ENCODE measurements around the gene RAET1G.
"Not testable (repeated sequence)": the region's sequence is repeated elsewhere in the genome, so short reads cannot be mapped to it uniquely, and the experiment has no call there.

Gene RAET1G

GRCh38 chr6:149922642-149923326 is at the start of gene RAET1G:
Gene RAET1G, minus strand, starts transcription at chr6:149923121. Its CDS starts 111 bp downstream, at chr6:149923010.
- DNase-seq (ENCODE audit: low spot score), result peak; percentile 97

DNA sequence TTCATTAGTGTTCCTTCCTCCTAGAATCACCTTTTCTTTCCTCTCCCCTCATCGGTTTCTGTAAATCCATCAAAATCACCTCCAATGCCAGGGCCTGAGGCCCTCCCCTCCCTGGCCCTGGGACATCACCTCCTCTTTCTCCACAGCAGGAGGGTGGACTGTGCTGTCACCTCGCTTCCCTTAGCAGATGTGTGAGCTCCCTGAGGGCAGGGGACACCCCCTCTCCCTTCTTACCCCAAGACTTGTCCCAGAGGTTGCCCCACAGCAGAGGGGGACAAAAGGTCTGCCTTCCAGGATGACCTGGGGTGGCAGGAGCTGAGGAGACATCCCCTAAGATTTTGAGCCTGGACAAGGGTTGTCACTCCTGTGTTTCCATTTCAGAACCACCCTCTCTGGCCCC is 46.7 kb upstream of the RAET1G start:
- DNase-seq (ENCODE audit: low spot score), result no peak

DNA sequence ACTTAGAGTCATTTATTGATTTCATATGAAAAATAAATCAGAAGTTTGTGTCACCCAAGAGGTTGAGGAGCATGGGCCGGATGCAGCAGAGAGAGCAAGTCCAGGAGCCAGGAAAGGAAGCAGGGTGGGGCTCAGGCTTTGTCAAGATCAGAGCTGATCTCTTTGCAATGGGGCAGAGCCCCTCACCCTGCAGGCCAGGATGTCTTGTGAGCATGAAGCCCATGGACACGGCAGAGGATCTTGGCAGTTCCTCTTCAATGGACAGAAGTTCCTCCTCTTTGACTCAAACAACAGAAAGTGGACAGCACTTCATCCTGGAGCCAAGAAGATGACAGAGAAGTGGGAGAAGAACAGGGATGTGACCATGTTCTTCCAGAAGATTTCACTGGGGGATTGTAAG is 46.0 kb upstream of the RAET1G start:
- DNase-seq (ENCODE audit: low spot score), result not testable (repeated sequence)

DNA sequence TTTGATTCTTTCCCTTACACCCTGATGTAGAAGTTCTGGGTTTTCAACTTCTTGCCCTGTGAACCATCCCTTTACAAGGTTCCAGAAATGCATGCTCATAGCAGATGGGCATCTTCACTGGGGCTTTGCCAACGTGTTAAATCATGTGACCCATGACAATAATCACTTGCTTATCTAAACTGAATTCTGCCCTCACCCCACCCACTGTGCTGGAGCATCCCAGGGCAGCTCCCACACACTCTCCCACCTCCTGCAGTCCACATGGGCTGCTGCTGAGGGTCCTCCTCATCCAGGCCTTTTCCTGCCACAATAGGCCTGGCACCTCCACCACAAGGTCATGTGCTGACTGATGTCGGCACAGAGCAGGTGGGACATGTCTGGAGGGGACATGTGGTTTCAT is 45.1 kb upstream of the RAET1G start:
- DNase-seq (ENCODE audit: low spot score), result not testable (repeated sequence)

GRCh38 chr6:149967591-149967990 is 44.7 kb upstream of the RAET1G start:
- no peak for DNase-seq (ENCODE audit: low spot score)

- DNase-seq (ENCODE audit: low spot score), result not testable (repeated sequence)
Measured at GRCh38 chr6:149966319-149966718, 43.4 kb upstream of the RAET1G start.

DNA sequence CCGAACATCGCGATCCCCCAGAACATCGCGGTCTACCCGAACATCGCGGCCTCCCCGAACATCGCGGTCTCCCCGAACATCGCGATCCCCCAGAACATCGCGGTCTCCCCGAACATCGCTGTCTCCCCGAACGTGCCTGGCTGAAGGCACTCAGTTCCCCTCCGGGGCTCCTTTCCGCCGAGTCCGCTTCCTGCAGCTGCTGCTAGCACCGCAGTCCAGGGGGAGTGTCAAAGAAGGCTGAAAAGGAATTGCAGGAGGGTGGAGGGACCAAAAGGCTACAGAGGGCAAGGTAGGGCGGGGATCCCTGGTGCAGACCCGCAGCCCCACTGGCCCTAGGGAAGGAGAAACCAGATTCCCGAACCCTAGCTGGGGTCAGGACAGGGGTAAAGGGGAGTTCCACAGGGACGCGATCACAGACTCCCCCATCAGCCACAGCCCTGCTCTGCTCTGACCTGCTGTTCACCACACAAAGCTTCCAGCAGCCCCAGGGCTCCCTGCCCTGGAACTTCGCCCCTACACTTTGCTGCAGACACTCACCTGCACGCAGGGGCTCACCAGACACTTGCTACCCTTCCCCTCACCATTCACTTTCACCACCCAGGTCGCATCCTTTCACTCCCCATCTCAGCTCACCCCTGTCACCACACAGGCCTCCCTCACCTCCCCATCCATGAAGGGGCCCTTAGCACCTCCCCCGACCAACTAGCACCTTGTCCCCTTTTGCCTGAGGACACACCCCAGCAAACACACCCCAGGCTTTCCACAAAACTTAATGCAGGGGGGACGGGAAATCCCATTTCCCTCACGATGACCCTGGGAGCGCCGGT is 42.5 kb upstream of the RAET1G start:
- DNase-seq (ENCODE audit: low spot score), result peak; percentile 19

GRCh38 chr6:149964308-149965193 is 41.6 kb upstream of the RAET1G start:
- DNase-seq (ENCODE audit: low spot score), result peak; percentile 28

- peak; percentile 90 for DNase-seq (ENCODE audit: low spot score)
Measured at GRCh38 chr6:149963462-149964307, 40.8 kb upstream of the RAET1G start, which contains the start of gene ULBP1. Gene ULBP1, plus strand, starts transcription at chr6:149963943. Its CDS starts 107 bp downstream, at chr6:149964050.

- DNase-seq (ENCODE audit: low spot score), result peak; percentile 62
Measured at GRCh38 chr6:149963212-149963461, 40.2 kb upstream of the RAET1G start.

- DNase-seq (ENCODE audit: low spot score), result no peak
Measured at GRCh38 chr6:149962461-149963211, 39.7 kb upstream of the RAET1G start.

DNA sequence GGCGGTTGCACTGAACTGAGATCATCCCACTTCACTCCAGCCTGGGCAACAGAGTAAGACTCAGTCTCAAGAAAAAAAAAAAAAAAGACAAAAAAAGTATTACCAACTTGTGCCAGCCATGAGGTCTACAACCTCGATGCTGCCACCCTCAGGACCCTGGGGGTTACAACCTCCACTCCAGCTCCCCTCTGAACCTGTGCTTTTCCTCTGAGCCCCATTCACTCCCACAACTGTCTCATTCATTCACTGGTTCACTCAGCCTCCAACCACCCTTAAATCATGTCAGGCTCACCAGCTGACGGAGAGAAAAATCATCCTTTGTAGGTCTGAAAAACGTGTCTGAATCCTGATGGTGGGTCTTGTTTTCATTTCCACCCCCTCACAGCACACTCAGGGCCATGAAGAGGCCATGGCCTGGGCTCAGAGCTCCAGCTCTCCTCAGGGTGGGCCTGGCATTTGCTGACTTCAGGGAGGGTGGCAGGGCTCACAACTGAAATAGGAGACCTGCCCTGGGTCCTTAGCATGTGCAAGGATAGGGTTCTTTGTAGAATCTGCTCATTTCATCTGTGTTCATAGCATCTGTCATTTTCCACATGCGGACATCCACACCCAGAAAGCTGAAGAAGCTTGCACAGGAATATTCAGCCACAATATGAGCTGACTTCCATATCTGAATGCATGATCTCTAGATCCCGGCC is 39.0 kb upstream of the RAET1G start:
- no peak for DNase-seq (ENCODE audit: low spot score)

GRCh38 chr6:149960488-149960887 is 37.6 kb upstream of the RAET1G start:
- no peak for DNase-seq (ENCODE audit: low spot score)

- not testable (repeated sequence) for DNase-seq (ENCODE audit: low spot score)
Measured at GRCh38 chr6:149959806-149960205, 36.9 kb upstream of the RAET1G start.

DNA sequence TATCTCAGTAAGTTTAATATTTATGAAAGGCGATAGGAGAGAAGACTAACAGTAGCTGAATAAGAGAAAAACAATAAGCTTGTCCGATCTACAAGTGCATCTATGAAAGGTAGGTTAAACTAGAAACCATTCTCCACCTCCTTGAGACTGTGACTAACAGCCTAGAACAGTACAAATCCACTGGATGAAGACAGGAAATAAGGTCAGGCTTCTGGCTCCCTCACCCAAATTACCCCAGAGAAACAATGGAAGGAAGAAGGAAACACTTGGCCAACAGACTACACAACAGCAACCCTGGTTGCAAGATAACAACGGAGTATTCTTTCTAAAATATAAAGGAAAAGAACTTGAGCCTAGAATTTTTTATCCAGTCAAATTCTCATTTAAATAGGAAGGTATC is 35.2 kb upstream of the RAET1G start:
- not testable (repeated sequence) for DNase-seq (ENCODE audit: low spot score)

DNA sequence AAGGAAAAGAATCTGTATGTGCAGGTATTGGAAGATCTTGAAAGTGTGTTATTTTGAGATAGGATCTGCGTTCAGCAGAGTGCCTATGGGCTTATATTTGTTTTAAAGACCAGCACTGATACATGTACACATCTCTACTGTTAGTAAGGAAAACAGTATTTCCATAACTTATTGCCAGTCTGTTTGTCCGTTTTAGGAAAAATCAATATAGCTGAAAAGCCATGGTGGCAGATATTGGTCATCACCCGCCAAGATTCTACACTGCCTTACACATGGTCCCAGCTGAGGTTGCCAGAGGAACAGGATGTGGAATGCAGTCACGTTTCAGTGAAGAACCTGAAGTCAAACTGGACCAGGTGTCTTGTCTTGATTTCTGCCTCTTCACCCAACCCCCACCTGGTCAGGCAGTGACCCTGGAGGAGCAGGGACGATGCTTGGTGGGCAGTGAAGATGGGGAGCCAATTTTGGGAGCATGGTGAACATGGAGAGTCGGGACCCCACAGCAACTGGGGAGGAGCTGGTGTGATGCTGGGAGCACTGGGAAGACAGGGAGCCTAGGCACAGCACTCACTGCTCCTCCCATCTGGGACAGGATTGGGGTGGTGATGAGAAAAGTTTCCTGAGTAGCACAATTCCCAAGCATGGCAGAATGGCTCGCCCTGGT is 32.9 kb upstream of the RAET1G start:
- DNase-seq (ENCODE audit: low spot score), result not testable (repeated sequence)

DNA sequence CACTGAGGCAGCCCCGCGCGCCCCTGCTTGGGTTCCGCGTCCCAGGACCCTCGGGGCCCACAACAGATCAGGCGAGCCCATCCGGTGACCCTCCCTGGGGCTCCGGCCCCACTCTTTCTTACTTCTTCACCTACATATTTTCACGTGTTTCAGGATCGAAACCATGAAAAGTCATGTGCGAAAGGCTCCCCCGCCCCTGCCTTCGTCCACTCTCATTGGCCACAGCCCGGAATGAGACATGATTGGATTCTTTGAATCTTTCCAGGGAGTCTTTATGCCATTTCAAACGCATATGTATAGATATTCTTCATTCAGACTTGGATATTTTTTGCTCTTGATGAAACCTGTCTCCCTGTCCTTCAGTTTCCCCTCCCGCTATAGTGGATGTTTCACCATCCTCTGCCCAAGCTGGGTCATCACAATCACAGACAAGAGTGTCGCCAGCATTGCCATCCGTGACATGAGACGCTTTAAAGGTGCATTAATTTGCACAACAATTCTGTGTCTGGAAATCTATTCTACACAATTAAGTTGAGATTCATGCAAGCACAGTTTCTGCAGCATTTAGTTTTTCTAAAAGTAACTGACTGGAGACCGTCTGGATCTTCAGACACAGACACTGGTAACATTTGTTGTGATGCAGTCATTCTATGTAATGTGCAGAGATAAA is 32.2 kb upstream of the RAET1G start:
- DNase-seq (ENCODE audit: low spot score), result not testable (repeated sequence)

- not testable (repeated sequence) for DNase-seq (ENCODE audit: low spot score)
Measured at GRCh38 chr6:149954328-149954983, 31.5 kb upstream of the RAET1G start.

Data from AG08395 (cell line).